T-helper 2 cell treated with Interferon-gamma antibody and Interleukin-4, amounts not matched to agents 5 μg/mL and 100 μg/mL, for 36 hours (primary cell): ENCODE results near the gene CPLX1.
A peak's percentile ranks its signal among the peaks of the same experiment; 100 is the strongest.

ENCODE experiments used
- DNase-seq: peaks from one replicate; pipeline ENCODE4 v3.0.0; 2021; ENCODE audit warnings: low spot score
- H3K27ac Mint-ChIP-seq: one replicate; pipeline ENCODE4 v1.8.0; 2021; ENCODE audit warnings: mild to moderate bottlenecking, mixed read lengths
- H3K27me3 Mint-ChIP-seq: one replicate; pipeline ENCODE4 v1.8.0; 2021; ENCODE audit warnings: low read depth, mixed read lengths
- H3K36me3 Mint-ChIP-seq: one replicate; pipeline ENCODE4 v1.8.0; 2021; ENCODE audit warnings: low read depth, mixed read lengths
- H3K4me1 Mint-ChIP-seq: one replicate; pipeline ENCODE4 v1.8.0; 2021; ENCODE audit warnings: low read depth, mixed read lengths
- H3K4me3 Mint-ChIP-seq: one replicate; pipeline ENCODE4 v1.8.0; 2022; ENCODE audit warnings: mild to moderate bottlenecking, moderate library complexity, mixed read lengths
- H3K9me3 Mint-ChIP-seq: one replicate; pipeline ENCODE4 v1.8.0; 2021; ENCODE audit warnings: mixed read lengths

The CPLX1 gene

DNA sequence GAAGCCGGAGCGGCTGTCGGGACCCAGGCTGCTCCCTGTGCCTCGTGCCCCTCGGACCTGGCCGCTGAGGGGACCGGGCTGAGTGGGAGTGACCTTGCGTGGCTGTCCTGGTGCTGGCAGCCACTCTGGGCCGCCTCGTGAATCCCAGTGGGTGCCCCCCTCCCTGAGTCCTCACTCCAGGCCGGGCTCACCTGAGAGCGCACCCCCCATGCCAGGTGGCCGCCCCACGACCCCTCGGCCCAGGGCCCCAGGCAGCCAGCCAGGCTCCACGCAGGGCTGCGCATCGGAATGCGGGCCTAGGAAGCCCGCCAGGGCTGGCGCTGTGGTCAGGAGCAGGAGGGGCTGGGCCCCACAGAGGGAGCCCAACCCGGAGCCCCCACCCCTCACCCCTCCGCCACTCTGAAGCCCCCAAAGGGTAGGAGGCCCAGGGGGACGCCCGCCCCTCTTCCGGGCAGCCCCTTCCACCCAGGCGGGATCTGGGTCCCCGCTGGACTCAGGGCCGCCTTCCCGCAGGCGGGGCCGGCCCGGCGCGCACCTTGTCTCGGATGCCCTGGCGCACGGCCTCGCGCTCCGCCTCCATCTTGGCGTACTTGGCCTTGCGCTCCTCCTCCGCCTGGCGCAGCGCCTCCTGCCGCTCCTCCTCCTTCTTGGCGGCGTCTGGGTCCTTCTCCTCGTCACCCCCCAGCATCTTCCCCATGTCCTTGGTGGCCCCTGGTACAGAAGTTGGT lies 33.9 kb downstream of the CPLX1 start:
- H3K27ac Mint-ChIP-seq, result no peak overlapping the region
- H3K9me3 Mint-ChIP-seq, result no peaks in the 10 kb centered on the region
- H3K36me3 Mint-ChIP-seq, result no peaks in the 10 kb centered on the region
- H3K4me1 Mint-ChIP-seq, result peaks cover 14% of the 10 kb centered on the region
- peak; percentile 34 for DNase-seq
- H3K27me3 Mint-ChIP-seq, result peaks cover 47% of the 10 kb centered on the region
- H3K4me3 Mint-ChIP-seq, result peak overlapping the region; percentile 72

DNA sequence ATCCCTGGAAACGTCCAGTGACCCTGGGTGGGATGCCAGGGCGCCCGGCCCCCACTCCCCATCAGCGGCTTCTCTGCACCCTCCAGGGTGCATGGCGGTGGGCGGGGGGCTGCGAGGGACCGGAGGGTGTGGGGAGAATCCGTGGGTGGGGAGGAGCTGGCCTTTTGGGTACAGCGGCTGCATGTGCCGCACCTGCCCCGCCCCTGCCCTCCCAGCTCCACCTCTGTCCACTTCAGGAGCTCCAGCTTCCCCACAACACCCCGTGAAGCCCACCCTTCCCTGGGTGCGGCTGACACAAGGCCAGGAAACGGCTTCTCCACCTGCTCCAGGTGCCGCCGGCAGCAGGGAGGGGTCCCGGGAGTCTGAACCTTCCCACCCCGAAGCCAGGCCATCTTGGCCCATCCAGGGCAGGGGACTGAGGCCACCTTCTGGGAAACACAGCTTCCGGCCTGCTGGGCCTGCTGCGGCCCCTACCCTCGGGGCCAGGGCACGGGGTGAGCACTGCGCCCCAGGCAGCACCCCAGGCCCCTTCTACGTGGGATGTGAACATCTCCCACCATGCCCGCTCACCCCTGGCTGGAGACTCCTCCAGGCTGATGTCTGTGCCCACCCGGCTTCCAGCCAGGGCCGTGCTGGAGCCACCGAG lies 34.6 kb downstream of the CPLX1 start:
- Mint-ChIP-seq H3K27ac (no peak overlapping the region), H3K27me3 (peaks cover 40% of the 10 kb centered on the region), H3K4me3 (no peak overlapping the region), H3K36me3 (no peaks in the 10 kb centered on the region), H3K4me1 (peaks cover 14% of the 10 kb centered on the region), H3K9me3 (no peaks in the 10 kb centered on the region)
- DNase-seq, result no peak

DNA sequence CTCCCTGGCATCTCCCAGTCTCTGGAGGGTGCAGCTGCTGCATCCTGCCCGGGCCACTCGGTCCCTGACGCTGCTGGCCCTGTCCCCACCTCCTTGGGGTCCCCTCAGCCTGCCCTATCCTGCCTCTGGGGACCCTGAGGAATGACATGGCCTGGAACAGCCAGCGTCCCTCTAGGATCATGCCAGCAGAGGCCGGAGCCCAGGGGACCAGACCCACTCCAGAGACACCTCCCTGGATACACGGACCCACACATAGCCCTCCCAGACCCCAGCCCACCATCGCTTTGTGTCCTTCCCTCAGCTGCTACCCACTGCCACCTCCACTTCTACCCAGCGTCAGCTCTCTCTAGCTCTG lies 35.5 kb downstream of the CPLX1 start:
- no peaks in the 10 kb centered on the region for H3K36me3 Mint-ChIP-seq
- no peaks in the 10 kb centered on the region for H3K9me3 Mint-ChIP-seq
- H3K27ac Mint-ChIP-seq, result no peak overlapping the region
- peaks cover 35% of the 10 kb centered on the region for H3K27me3 Mint-ChIP-seq
- no peak overlapping the region for H3K4me3 Mint-ChIP-seq
- no peak for DNase-seq
- H3K4me1 Mint-ChIP-seq, result peaks cover 14% of the 10 kb centered on the region

DNA sequence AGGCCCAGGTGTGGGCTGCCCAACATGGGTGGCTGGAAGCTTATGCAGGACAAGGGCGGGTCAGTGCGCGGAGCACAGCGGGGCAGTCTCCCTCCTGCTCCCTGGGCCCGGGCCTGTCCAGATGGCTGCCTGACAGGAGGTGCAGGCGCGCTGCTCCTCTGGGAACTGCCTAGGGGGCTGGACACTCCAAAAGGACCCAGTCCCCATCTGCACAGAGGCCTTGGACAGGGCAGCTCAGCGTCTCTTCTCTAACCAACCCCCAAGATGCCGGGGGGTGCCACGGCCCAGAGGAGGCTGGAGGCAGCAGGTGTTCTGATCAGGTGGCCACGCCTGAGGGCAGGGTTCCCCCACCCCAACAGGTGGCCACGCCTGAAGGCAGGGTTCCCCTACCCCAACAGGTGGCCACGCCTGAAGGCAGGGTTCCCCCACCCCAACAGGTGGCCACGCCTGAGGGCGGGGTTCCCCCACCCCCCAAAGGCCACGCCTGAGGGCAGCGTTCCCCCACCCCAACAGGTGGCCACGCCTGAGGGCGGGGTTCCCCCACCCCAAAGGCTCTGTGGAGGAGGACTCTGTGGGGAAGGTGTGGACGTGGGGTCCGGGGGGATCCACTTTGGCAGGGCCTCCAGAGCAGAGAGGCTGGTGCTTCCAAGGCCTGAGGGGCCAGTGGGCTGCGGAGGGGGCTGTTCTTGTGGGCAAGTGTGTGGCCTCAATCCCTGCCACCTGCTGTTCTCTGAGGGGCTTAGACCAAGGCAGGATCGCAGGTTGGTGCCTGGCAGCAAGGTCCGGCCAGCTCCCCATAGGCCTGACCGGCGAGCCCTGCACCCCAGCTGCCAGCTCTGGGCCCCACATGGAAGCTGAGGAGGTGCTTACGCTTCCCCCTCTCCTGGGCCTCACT lies 36.1 kb downstream of the CPLX1 start:
- H3K27ac Mint-ChIP-seq, result no peak overlapping the region
- no peak for DNase-seq
- H3K27me3 Mint-ChIP-seq, result peaks cover 38% of the 10 kb centered on the region
- no peak overlapping the region for H3K4me3 Mint-ChIP-seq
- H3K36me3 Mint-ChIP-seq, result no peaks in the 10 kb centered on the region
- no peaks in the 10 kb centered on the region for H3K9me3 Mint-ChIP-seq
- H3K4me1 Mint-ChIP-seq, result peaks cover 14% of the 10 kb centered on the region

DNA sequence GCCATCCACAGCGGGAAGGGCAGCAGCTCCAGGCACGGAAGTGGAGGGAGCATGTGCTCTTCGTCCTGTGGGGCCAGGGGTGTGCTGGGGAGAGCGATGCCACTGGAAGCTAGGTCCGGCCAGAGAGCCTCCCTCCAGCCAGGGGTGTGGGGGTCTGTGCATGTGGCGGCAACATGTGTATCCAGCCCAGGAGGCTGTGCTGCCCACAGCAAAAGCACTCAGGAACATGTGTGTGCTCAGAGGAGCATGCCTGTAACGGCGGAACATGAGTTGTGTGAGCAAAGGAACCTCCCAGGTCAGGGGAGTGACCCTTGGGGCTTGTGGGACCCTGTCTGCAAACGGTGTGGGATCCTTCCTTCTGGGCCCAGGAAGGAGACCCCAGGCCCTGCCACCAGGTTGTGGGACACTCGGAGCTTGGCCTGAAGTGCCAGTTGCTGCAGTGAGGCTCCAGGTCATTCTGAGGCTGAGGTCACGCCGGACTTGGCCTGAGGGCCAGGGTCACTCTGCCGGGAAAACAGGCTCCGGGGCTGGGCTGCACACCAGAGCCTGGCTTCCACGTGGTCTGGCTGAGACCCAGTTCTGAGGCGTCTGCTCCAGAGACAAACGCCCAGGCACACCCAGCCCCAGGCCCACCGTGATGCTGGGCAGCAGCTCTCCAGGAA lies 37.2 kb downstream of the CPLX1 start:
- H3K36me3 Mint-ChIP-seq, result no peaks in the 10 kb centered on the region
- H3K27me3 Mint-ChIP-seq, result peaks cover 36% of the 10 kb centered on the region
- H3K4me1 Mint-ChIP-seq, result peaks cover 12% of the 10 kb centered on the region
- H3K27ac Mint-ChIP-seq, result no peak overlapping the region
- H3K4me3 Mint-ChIP-seq, result no peak overlapping the region
- DNase-seq, result no peak
- H3K9me3 Mint-ChIP-seq, result no peaks in the 10 kb centered on the region

DNA sequence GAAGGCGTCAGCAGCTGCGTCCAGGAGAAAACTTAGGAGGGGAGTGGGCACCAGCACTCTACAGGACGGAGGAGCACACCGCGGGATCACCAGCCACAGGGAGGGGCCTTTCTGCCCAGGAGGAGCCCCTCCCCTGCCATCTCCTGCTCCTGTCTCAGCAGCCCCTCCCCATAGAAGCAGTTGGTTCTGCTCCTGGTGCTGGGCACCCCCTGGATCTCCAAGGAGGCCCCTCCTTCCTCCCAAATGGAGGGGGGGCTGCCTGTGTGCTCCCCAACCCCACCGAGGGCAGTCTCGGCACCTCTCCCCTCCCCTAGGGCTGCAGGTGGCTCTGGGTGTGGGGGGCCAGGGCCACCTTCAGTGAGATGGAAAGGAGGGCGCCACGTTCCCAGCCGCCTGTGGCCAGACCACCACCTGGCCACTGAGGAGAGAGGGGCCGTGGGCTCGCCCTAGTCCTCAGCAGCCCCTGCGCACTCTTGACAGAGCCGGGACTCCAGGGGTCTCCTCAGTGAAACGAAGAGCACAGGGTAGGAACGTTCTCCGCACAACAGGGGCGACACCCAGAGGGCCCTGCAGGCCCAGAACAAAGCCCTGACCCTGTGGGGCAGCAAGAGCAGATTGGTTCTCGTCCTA lies 37.8 kb downstream of the CPLX1 start:
- H3K36me3 Mint-ChIP-seq, result no peaks in the 10 kb centered on the region
- no peaks in the 10 kb centered on the region for H3K9me3 Mint-ChIP-seq
- peaks cover 14% of the 10 kb centered on the region for H3K4me1 Mint-ChIP-seq
- H3K27ac Mint-ChIP-seq, result no peak overlapping the region
- no peak for DNase-seq
- peaks cover 31% of the 10 kb centered on the region for H3K27me3 Mint-ChIP-seq
- H3K4me3 Mint-ChIP-seq, result no peak overlapping the region

DNA sequence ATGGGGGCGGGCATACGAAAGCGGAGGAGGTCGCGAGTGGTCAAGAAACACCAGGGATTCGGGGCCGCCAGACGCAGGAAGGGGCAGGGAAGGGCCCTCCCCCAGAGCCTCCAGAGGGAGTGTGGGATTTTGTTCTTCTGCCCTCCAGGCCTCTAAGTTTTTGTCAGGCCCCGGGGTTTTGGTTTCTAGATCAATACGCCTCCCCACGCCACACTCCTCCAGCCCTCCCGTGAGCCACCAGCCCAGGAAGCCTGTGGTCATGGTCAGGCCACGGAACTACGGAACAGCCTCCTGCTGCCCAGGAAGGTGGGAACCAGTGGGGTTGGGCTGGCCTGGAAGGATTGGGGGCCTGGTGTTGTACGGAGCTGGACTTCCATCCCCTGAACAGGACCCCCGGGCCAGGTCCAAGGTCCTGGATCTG lies 38.4 kb downstream of the CPLX1 start:
- H3K27me3 Mint-ChIP-seq, result peaks cover 26% of the 10 kb centered on the region
- H3K27ac Mint-ChIP-seq, result no peak overlapping the region
- H3K4me1 Mint-ChIP-seq, result peaks cover 8% of the 10 kb centered on the region
- no peaks in the 10 kb centered on the region for H3K9me3 Mint-ChIP-seq
- peak overlapping the region; percentile 45 for H3K4me3 Mint-ChIP-seq
- DNase-seq, result peak; percentile 19
- no peaks in the 10 kb centered on the region for H3K36me3 Mint-ChIP-seq

DNA sequence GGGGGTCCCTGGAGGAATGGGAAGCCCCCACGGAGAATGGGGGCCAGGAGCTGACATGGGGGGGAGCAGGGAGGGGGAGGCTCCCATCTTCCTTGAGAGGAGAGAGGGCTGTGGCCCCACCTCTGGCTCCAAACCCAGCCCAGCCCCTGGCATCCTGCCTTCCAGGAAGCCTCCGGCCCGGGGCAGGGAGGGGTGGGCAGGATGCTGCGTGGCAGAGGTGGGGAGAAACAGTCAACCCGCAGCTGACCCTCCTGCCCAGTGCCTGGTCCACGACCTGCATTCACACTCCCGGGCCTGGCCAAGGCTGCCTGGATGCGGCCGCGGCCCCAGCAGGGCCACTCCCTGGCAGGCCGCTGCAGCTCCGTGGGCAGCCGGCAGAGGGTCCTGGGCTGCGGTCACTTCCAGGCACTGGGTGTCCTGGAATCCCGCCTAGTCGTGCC lies 39.0 kb downstream of the CPLX1 start:
- no peak for DNase-seq
- peaks cover 26% of the 10 kb centered on the region for H3K27me3 Mint-ChIP-seq
- H3K4me1 Mint-ChIP-seq, result peaks cover 10% of the 10 kb centered on the region
- H3K27ac Mint-ChIP-seq, result no peak overlapping the region
- no peaks in the 10 kb centered on the region for H3K36me3 Mint-ChIP-seq
- no peaks in the 10 kb centered on the region for H3K9me3 Mint-ChIP-seq
- no peak overlapping the region for H3K4me3 Mint-ChIP-seq

DNA sequence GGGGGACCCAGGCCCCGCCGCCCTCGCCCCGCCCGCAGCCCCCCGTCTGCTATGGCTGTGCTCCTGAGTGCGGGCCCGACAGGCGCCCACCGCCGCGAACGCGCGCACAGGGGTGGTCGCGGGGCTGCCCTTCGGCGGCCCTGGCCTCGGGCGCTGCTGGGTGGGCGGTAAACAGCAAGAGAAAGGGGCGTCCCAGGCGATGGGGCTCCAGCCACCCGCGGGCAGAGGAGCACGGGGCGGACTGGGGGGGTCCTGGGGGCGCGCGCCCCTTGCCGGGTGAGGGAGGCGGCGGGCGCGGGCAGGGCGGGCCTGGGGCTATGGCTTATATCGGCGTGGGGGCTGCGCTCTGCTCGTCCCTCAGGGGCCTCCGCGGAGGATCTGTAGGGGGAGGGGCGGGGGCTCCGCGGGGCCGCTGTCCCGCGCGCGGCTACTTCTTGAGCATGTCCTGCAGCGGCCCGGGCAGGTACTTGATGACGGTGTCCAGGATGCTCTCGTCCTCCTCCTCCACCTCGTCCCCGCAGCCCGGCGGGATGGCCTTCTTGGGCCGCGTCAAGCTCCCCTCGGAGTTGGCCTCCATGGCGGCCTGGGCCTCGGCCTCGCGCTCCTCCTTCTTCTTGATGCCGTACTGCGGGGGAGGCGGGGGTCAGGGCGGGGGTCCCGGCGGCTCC lies 39.7 kb downstream of the CPLX1 start:
- Mint-ChIP-seq H3K27me3 (peaks cover 26% of the 10 kb centered on the region), H3K4me3 (no peak overlapping the region), H3K36me3 (no peaks in the 10 kb centered on the region), H3K9me3 (no peaks in the 10 kb centered on the region), H3K4me1 (peaks cover 10% of the 10 kb centered on the region), H3K27ac (no peak overlapping the region)
- DNase-seq, result no peak

DNA sequence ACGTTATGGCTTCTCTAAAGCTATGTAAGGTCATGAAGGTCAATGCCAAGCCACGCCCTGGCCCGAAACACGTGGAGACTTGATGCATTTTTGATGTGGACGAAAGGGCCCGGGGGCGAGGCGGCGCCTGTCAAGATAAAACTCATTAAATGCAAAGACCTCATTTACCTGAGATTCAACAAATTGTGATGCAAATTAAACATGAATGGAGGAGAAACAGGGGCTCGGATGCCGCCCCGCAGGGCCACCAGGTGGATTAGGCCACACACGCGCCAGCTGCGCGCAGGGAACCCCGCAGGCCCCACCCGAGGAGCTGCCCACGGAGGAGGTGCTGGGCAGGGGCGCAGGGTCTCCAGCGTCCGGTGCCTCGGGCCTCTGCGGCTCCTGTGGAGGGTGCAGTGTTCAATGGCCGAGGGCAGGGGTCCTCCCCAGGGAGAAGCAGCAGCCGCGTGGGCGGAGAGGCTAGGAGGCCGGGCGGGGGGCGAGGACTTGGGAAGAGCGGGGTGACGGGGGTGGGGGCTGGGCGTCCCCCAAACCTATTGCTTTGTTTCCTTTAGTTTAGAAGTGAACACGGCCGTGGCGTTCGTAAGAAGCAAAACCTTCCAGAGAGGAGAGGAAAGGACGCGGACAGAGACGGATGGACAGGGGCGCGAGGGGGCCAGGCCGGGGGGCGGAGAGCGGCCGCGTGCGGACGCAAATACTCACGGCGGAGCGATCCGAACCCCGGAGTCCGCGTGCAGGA lies 40.4 kb downstream of the CPLX1 start:
- H3K4me1 Mint-ChIP-seq, result peaks cover 12% of the 10 kb centered on the region
- H3K9me3 Mint-ChIP-seq, result no peaks in the 10 kb centered on the region
- peaks cover 2% of the 10 kb centered on the region for H3K36me3 Mint-ChIP-seq
- peaks cover 23% of the 10 kb centered on the region for H3K27me3 Mint-ChIP-seq
- peak overlapping the region; percentile 38 for H3K4me3 Mint-ChIP-seq
- no peak overlapping the region for H3K27ac Mint-ChIP-seq
- DNase-seq, result no peak

DNA sequence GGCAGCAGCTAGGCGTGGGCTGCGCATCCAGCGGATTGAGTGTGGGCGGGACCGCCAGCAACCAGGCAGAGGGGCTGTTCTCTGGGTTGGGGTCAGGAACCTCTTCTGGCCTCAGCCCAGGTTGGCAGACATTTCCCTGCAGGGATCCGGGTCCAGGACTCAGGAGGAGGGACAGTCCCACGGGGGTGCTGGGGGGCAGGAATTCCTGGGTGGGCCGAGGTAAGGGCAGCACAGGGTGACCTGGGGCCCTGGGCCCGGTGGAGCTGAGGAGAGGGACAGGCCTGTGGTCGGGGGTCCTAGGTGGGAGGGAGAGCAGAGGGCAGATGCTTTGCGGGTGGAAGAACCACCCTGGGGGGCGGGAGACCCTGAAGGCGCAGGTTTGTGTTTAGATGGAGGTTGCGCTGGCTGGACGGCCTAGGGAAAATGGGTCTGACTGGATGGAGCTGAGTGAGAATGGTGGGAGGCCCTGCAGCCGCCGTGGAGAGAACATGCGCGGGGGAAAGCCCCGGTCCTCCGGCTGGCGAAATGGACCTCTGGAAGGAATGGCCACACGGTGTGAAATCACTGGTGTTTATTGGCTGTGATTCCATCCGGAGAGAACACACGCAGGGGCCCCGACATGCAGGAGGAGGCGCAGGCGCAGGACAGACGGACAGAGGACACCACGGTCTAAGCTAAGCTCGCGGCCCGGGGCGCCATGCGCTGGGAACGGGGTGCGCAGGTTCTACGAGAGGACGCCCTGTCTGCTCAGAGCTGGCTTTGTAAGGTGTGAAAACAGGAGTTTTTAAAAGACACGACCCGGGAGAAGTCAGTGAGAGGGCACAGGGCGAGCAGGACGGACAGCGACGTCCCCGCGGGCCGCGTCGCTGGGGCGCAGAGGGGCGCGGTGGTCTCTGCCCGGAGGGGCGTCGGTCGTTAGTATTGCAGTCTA lies 41.3 kb downstream of the CPLX1 start:
- Mint-ChIP-seq H3K9me3 (no peaks in the 10 kb centered on the region), H3K36me3 (peaks cover 10% of the 10 kb centered on the region), H3K27me3 (peaks cover 21% of the 10 kb centered on the region), H3K27ac (no peak overlapping the region), H3K4me1 (peaks cover 20% of the 10 kb centered on the region), H3K4me3 (no peak overlapping the region)
- DNase-seq, result no peak
